ENCODE results near the gene CASP9.

GRCh38 chr1:15542388-15543250 lies 18.6 kb upstream of the CASP9 start:
- TF ChIP-seq EZH2 (IDR thresholded peaks at IDR 0.05; ENCODE audit: low read length, unreplicated experiment): no peak
- TF ChIP-seq CTCF (conservative IDR thresholded peaks at IDR 0.05; ENCODE audit: low read depth, low read length): no peak
